ENCODE data around the gene YY1. TPM values are rescaled to one million over a fixed set of nuclear protein-coding genes. Genes with fewer than 3 reads are reported as not detected.
A peak's percentile ranks its signal among the peaks of the same experiment; 100 is the strongest.

The YY1 gene
- total RNA-seq, 1 donor from 2014 or later: 43.0 TPM

- Histone ChIP-seq H3K4me3 (no peak overlapping the region), H3K9me3 (no peaks in the 10 kb centered on the region), H3K27ac (no peak overlapping the region), H3K36me3 (no peaks in the 10 kb centered on the region), H3K4me1 (peaks cover 30% of the 10 kb centered on the region), H3K27me3 (no peaks in the 10 kb centered on the region)
- DNase-seq (ENCODE audit: extremely low spot score in 2 of 2): no peak
- intact Hi-C loops (cut with DNase I): no loop called here
- TF ChIP-seq POLR2AphosphoS5 (IDR thresholded peaks at IDR 0.05; ENCODE audit: insufficient read depth in 1 of 2, low read depth in 1 of 2): peak in 1 of 2 donors; percentile 22
- no peak for TF ChIP-seq POLR2A (IDR thresholded peaks at IDR 0.05)
Measured at GRCh38 chr14:100313464-100314230, 74.7 kb downstream of the YY1 start.

GRCh38 chr14:100314724-100315123 lies 75.8 kb downstream of the YY1 start:
- no peaks in the 10 kb centered on the region for H3K27me3 ChIP-seq
- no peaks in the 10 kb centered on the region for H3K9me3 ChIP-seq
- H3K36me3 ChIP-seq: no peaks in the 10 kb centered on the region
- no peak for TF ChIP-seq POLR2AphosphoS5 (IDR thresholded peaks at IDR 0.05; ENCODE audit: insufficient read depth in 1 of 2, low read depth in 1 of 2)
- TF ChIP-seq POLR2A (IDR thresholded peaks at IDR 0.05): no peak
- no peak for TF ChIP-seq CTCF (IDR thresholded peaks at IDR 0.05)
- H3K4me3 ChIP-seq: no peak overlapping the region
- DNase-seq (ENCODE audit: extremely low spot score in 2 of 2): no peak
- intact Hi-C loops (cut with DNase I): no loop called here
- no peak overlapping the region for H3K27ac ChIP-seq
- H3K4me1 ChIP-seq: peaks cover 30% of the 10 kb centered on the region

- H3K9me3 ChIP-seq: no peaks in the 10 kb centered on the region
- H3K36me3 ChIP-seq: no peaks in the 10 kb centered on the region
- no peak for TF ChIP-seq POLR2AphosphoS5 (IDR thresholded peaks at IDR 0.05; ENCODE audit: insufficient read depth in 1 of 2, low read depth in 1 of 2)
- TF ChIP-seq POLR2A (IDR thresholded peaks at IDR 0.05): no peak
- TF ChIP-seq CTCF (IDR thresholded peaks at IDR 0.05): no peak
- H3K4me3 ChIP-seq: no peak overlapping the region
- intact Hi-C loops (cut with DNase I): no loop called here
- H3K27me3 ChIP-seq: no peaks in the 10 kb centered on the region
- peak overlapping the region; percentile 51 for H3K27ac ChIP-seq
- no peak for DNase-seq (ENCODE audit: extremely low spot score in 2 of 2)
- peaks cover 29% of the 10 kb centered on the region for H3K4me1 ChIP-seq
Measured at GRCh38 chr14:100317389-100317788, 78.4 kb downstream of the YY1 start.

- no peak for DNase-seq (ENCODE audit: extremely low spot score in 2 of 2)
- Histone ChIP-seq H3K9me3 (no peaks in the 10 kb centered on the region), H3K36me3 (no peaks in the 10 kb centered on the region), H3K27me3 (no peaks in the 10 kb centered on the region), H3K4me3 (peak overlapping the region; percentile 39 to 41), H3K27ac (peak overlapping the region; percentile 51), H3K4me1 (peaks cover 21% of the 10 kb centered on the region)
- intact Hi-C loops (cut with DNase I): no loop called here
- TF ChIP-seq CTCF (IDR thresholded peaks at IDR 0.05) (peak; percentile 49 to 79 (median 65)), POLR2A (IDR thresholded peaks at IDR 0.05) (no peak)
Measured at GRCh38 chr14:100317912-100318808, 79.2 kb downstream of the YY1 start.

GRCh38 chr14:100320157-100320856 lies 81.4 kb downstream of the YY1 start:
- Histone ChIP-seq H3K4me3 (no peak overlapping the region), H3K4me1 (peaks cover 15% of the 10 kb centered on the region), H3K27me3 (no peaks in the 10 kb centered on the region), H3K9me3 (no peaks in the 10 kb centered on the region), H3K36me3 (no peaks in the 10 kb centered on the region), H3K27ac (no peak overlapping the region)
- DNase-seq (ENCODE audit: extremely low spot score in 2 of 2): no peak
- TF ChIP-seq POLR2AphosphoS5 (IDR thresholded peaks at IDR 0.05; ENCODE audit: insufficient read depth in 1 of 2, low read depth in 1 of 2) (no peak), POLR2A (IDR thresholded peaks at IDR 0.05) (no peak), CTCF (IDR thresholded peaks at IDR 0.05) (no peak)
- intact Hi-C loops (cut with DNase I): no loop called here

Measured in vagina (tissue), 2 donors.